ENCODE measurements around the gene SUGCT.

SUGCT gene

GRCh38 chr7:40742270-40742669 lies 607.5 kb downstream of the SUGCT start:
- no peak for DNase-seq
- no peaks in the 10 kb centered on the region for H3K79me2 ChIP-seq (ENCODE audit: low read length)
- H2AFZ ChIP-seq (ENCODE audit: low read length): no peak overlapping the region
- H4K20me1 ChIP-seq (ENCODE audit: insufficient read depth, low read length): no peaks in the 10 kb centered on the region
- no peak overlapping the region for H3K9ac ChIP-seq (ENCODE audit: low read length)
- H3K4me1 ChIP-seq (ENCODE audit: low read length): no peaks in the 10 kb centered on the region
- H3K27ac ChIP-seq (ENCODE audit: low read length): no peak overlapping the region
- no peaks in the 10 kb centered on the region for H3F3A ChIP-seq (ENCODE audit: insufficient read depth, low read length)
- H3K4me3 ChIP-seq (ENCODE audit: low read length): no peak overlapping the region
- H3K9me3 ChIP-seq (replicated peaks; ENCODE audit: insufficient read depth, low read length): no peaks in the 10 kb centered on the region
- no peaks in the 10 kb centered on the region for H3K9me2 ChIP-seq (replicated peaks; ENCODE audit: insufficient read depth, low read length)
- no peaks in the 10 kb centered on the region for H3K27me3 ChIP-seq (replicated peaks; ENCODE audit: insufficient read depth, low read length)
- no peak overlapping the region for H3K4me2 ChIP-seq (ENCODE audit: low read depth, low read length)
- no peaks in the 10 kb centered on the region for H3K36me3 ChIP-seq (replicated peaks; ENCODE audit: insufficient read depth, low read length)
- no peak for TF ChIP-seq EZH2 (optimal IDR thresholded peaks at IDR 0.05; ENCODE audit: low read depth, low read length)
- no peak for TF ChIP-seq EZH2phosphoT487 (IDR thresholded peaks at IDR 0.05; ENCODE audit: low read length)
- no peak for TF ChIP-seq CTCF (IDR thresholded peaks at IDR 0.05; ENCODE audit: low read length)

- H3K4me3 ChIP-seq (ENCODE audit: low read length): no peak overlapping the region
- no peaks in the 10 kb centered on the region for H3K9me2 ChIP-seq (replicated peaks; ENCODE audit: insufficient read depth, low read length)
- no peaks in the 10 kb centered on the region for H3K9me3 ChIP-seq (replicated peaks; ENCODE audit: insufficient read depth, low read length)
- TF ChIP-seq EZH2 (optimal IDR thresholded peaks at IDR 0.05; ENCODE audit: low read depth, low read length) (no peak), CTCF (IDR thresholded peaks at IDR 0.05; ENCODE audit: low read length) (no peak), EZH2phosphoT487 (IDR thresholded peaks at IDR 0.05; ENCODE audit: low read length) (no peak)
- no peak overlapping the region for H3K4me2 ChIP-seq (ENCODE audit: low read depth, low read length)
- no peaks in the 10 kb centered on the region for H3K27me3 ChIP-seq (replicated peaks; ENCODE audit: insufficient read depth, low read length)
- no peaks in the 10 kb centered on the region for H3F3A ChIP-seq (ENCODE audit: insufficient read depth, low read length)
- no peaks in the 10 kb centered on the region for H3K79me2 ChIP-seq (ENCODE audit: low read length)
- no peak overlapping the region for H3K27ac ChIP-seq (ENCODE audit: low read length)
- no peak overlapping the region for H2AFZ ChIP-seq (ENCODE audit: low read length)
- no peaks in the 10 kb centered on the region for H4K20me1 ChIP-seq (ENCODE audit: insufficient read depth, low read length)
- DNase-seq: no peak
- no peaks in the 10 kb centered on the region for H3K36me3 ChIP-seq (replicated peaks; ENCODE audit: insufficient read depth, low read length)
- no peak overlapping the region for H3K9ac ChIP-seq (ENCODE audit: low read length)
- H3K4me1 ChIP-seq (ENCODE audit: low read length): no peaks in the 10 kb centered on the region
Observed at GRCh38 chr7:40746841-40747556, 612.2 kb downstream of the SUGCT start.

- H3K36me3 ChIP-seq (replicated peaks; ENCODE audit: insufficient read depth, low read length): no peaks in the 10 kb centered on the region
- no peak overlapping the region for H2AFZ ChIP-seq (ENCODE audit: low read length)
- H3K4me3 ChIP-seq (ENCODE audit: low read length): no peak overlapping the region
- H3K27me3 ChIP-seq (replicated peaks; ENCODE audit: insufficient read depth, low read length): no peaks in the 10 kb centered on the region
- H3K79me2 ChIP-seq (ENCODE audit: low read length): no peaks in the 10 kb centered on the region
- no peak overlapping the region for H3K4me2 ChIP-seq (ENCODE audit: low read depth, low read length)
- no peaks in the 10 kb centered on the region for H3K9me2 ChIP-seq (replicated peaks; ENCODE audit: insufficient read depth, low read length)
- H3K27ac ChIP-seq (ENCODE audit: low read length): no peak overlapping the region
- H3K9me3 ChIP-seq (replicated peaks; ENCODE audit: insufficient read depth, low read length): no peaks in the 10 kb centered on the region
- H3F3A ChIP-seq (ENCODE audit: insufficient read depth, low read length): no peaks in the 10 kb centered on the region
- no peaks in the 10 kb centered on the region for H4K20me1 ChIP-seq (ENCODE audit: insufficient read depth, low read length)
- no peak for TF ChIP-seq EZH2phosphoT487 (IDR thresholded peaks at IDR 0.05; ENCODE audit: low read length)
- TF ChIP-seq CTCF (IDR thresholded peaks at IDR 0.05; ENCODE audit: low read length): no peak
- no peak for TF ChIP-seq EZH2 (optimal IDR thresholded peaks at IDR 0.05; ENCODE audit: low read depth, low read length)
- H3K4me1 ChIP-seq (ENCODE audit: low read length): no peaks in the 10 kb centered on the region
- H3K9ac ChIP-seq (ENCODE audit: low read length): no peak overlapping the region
- no peak for DNase-seq
Observed at GRCh38 chr7:40747856-40748255, 613.1 kb downstream of the SUGCT start.
